GM21447 (cell line): Measurements from ENCODE around the gene INHBE.

Experiments used
- ATAC-seq: cut with Tn5 transposase; IDR thresholded peaks from one replicate; pipeline ENCODE4 v1.9.1; 2021; ENCODE audit not compliant: unreplicated experiment

The INHBE gene

DNA sequence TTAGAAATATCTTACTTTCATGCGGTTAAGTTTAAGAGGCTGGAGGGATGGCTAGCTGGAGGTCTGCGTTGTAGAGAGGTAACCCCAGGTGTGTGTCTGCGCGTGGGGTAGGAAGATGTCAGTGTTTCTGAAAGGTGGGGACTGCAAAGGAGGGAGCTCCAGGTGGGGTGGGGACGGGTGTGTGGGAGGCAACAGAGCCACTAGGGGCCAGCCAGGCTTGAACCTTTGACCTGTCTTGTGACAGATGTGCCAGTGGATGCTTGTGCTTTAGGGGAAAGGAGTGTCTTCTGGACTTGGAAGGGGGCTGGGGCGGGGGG, 5.3 kb downstream of the INHBE start:
- ATAC-seq = no peak

- ATAC-seq = no peak
Measured at GRCh38 chr12:57460841-57461275, 5.8 kb downstream of the INHBE start.

GRCh38 chr12:57461276-57461916, 6.3 kb downstream of the INHBE start:
- no peak for ATAC-seq

DNA sequence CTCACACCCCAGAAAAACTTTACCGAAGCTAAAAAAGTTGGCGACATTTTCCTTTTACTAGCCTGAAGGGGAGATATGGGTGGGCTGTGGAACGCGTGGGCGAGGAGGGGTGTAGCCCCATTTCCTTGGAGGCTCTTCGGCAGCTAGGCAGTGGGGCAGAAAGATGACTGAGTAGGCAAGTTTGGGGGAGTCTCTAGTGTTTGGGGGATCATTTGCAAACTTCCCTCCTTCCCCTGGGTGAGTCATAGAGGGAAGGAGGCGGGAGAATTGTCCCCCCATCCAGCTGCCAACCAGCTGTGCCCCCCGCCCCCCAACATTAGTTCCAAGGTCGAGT, 6.8 kb downstream of the INHBE start:
- no peak for ATAC-seq

DNA sequence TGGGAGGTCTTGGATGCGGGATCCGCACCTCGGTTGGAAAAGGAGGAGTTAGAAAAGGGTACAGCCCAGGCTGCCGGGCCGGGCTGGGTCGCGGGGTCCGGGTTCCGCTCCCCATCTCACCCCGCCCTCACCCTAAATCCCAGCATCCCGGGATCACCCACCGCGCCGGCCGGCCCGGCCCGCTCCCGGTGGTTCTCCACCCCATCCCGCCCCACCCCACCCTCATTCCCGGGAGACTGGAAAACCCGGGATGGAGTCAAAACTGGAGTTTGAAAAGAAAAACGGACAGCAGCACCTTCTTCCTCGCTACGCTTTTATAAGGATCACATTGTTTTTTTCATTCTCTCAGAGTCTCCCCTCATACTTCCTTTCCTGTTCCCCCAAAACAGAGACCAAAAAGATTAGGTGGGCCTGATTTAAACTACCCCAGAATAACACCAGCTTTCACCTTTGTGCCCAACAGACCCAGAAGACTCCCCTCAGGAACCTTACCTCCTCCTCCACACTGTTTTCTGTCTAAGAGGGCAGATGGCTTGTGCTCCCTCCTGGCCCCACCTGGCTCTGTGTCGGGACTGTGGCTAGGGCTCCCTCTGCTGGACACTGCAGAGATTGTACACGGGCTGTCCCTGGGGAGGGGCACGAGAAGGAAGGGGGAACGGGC, 7.3 kb downstream of the INHBE start:
- ATAC-seq = peak; percentile 64

- no peak for ATAC-seq
Measured at GRCh38 chr12:57462912-57463253, 7.8 kb downstream of the INHBE start.

- ATAC-seq = no peak
Measured at GRCh38 chr12:57464569-57464968, 9.5 kb downstream of the INHBE start.

DNA sequence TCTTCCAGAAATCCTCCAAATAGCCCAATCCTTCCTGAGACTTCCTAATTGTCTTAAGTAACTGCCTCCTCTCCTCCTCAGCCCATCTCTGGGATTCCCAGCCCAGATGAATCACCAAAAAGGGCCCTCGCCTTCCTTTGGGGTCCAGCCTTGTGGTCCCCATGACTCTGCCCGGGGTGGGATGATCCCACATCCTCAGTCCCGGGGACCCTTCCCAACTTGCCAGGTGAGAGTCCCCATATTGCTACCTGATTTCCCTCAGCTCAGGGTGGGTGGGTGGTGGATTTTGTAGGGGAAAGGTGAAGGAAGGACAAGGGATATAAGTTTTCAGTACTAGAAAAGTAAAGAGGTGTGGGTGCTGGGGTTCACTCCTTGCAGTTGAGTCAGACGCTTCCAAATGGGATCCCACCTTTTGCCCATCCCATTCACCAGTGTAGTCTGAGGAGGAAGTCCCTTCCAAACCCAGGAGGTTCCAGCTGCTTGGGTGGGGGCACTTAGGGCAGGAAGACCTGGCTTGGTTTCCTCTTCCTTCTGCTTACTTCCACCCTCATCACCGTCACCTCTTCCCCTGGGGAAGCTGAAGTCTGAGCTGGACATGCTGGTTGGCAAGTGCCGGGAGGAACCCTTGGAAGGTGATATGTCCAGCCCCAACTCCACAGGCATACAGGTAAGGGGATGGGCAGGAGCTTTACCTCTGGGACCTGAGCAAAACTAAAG, 10.1 kb downstream of the INHBE start:
- ATAC-seq = no peak

DNA sequence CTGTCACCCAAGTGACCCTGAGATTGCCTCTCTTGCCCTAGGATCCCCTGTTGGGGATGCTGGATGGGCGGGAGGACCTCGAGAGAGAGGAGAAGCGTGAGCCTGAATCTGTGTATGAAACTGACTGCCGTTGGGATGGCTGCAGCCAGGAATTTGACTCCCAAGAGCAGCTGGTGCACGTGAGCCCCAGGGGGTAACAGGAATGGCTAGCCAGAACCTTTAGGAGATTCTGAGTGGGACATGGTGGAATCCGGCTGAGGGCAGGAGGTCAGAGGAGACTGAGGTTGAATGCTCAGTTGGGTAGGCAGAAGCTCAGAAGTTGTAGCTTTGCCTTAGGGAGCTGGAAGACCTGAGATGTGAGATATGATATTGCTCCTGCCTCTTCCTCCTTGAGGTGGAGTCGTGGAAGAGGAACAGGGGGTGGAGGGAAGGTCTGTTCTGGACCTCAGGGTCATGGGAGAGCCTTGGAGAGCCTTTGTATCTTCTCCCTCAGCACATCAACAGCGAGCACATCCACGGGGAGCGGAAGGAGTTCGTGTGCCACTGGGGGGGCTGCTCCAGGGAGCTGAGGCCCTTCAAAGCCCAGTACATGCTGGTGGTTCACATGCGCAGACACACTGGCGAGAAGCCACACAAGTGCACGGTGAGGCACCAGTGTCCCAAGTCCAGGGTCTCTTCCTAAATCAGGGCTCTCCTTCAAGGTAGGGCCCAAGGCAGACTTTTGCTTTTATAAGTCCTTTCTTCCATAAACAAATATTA, 10.8 kb downstream of the INHBE start:
- no peak for ATAC-seq

DNA sequence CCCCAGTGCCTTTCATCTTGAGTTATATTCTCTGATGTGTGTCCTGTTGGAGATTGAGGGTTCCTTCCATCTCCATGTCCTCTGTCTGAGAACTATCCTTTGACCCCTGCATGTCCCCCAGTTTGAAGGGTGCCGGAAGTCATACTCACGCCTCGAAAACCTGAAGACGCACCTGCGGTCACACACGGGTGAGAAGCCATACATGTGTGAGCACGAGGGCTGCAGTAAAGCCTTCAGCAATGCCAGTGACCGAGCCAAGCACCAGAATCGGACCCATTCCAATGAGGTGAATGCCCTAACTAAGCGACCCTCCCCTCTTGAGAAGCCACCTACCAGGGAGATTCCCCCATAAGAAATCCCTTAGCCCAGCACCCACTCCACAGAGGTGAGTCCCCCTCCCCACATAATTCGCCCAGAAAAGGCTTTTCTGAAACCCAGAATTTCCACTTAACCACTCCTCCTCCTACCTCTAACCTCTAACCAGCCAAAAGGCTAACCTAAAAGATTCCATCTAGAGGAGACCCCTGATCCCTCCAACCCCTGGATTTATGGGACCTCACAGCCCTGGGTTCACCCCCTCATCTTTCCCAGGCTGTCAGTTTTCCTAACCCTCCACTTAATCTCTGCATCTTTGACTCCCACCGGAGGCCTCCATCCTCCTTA, 12.2 kb downstream of the INHBE start:
- no peak for ATAC-seq

DNA sequence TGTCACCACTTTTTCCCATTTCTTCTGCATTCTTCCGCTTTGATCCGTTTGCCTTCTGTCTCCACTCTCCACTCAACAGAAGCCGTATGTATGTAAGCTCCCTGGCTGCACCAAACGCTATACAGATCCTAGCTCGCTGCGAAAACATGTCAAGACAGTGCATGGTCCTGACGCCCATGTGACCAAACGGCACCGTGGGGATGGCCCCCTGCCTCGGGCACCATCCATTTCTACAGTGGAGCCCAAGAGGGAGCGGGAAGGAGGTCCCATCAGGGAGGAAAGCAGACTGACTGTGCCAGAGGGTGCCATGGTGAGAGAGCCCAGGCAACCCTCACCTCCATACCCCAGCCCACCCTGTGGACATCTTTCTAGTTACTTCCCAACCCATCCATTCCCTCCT, 12.8 kb downstream of the INHBE start:
- ATAC-seq = no peak

DNA sequence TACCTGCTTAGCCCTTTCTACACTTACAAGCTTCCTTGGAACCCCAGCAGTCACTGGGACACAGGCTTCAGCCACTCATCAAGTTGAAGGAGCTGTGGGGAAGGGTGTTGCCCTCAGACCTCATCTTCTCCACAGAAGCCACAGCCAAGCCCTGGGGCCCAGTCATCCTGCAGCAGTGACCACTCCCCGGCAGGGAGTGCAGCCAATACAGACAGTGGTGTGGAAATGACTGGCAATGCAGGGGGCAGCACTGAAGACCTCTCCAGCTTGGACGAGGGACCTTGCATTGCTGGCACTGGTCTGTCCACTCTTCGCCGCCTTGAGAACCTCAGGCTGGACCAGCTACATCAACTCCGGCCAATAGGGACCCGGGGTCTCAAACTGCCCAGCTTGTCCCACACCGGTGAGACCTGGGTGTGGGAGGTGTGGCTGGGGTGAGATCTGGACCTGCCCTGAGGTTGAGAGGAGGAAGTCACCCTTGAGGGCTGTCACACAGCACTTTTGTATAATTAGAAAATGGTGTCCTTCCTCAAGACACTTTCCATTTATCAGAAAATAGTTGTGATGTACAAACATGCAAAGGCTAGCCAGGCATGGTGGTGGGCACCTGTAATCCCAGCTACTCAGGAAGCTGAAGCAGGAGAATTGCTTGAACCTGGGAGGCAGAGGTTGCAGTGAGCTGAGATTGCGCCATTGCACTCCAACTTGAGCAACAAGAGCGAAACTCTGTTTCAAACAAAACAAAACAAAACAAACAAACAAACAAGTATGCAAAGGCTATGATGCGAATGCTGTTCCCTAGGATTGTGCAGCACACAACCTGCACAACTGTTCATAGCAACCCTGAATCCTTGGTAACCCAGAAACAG, 14.4 kb downstream of the INHBE start:
- no peak for ATAC-seq

DNA sequence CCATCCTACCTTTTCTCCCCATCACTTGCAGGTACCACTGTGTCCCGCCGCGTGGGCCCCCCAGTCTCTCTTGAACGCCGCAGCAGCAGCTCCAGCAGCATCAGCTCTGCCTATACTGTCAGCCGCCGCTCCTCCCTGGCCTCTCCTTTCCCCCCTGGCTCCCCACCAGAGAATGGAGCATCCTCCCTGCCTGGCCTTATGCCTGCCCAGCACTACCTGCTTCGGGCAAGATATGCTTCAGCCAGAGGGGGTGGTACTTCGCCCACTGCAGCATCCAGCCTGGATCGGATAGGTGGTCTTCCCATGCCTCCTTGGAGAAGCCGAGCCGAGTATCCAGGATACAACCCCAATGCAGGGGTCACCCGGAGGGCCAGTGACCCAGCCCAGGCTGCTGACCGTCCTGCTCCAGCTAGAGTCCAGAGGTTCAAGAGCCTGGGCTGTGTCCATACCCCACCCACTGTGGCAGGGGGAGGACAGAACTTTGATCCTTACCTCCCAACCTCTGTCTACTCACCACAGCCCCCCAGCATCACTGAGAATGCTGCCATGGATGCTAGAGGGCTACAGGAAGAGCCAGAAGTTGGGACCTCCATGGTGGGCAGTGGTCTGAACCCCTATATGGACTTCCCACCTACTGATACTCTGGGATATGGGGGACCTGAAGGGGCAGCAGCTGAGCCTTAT, 15.3 kb downstream of the INHBE start:
- ATAC-seq = no peak

DNA sequence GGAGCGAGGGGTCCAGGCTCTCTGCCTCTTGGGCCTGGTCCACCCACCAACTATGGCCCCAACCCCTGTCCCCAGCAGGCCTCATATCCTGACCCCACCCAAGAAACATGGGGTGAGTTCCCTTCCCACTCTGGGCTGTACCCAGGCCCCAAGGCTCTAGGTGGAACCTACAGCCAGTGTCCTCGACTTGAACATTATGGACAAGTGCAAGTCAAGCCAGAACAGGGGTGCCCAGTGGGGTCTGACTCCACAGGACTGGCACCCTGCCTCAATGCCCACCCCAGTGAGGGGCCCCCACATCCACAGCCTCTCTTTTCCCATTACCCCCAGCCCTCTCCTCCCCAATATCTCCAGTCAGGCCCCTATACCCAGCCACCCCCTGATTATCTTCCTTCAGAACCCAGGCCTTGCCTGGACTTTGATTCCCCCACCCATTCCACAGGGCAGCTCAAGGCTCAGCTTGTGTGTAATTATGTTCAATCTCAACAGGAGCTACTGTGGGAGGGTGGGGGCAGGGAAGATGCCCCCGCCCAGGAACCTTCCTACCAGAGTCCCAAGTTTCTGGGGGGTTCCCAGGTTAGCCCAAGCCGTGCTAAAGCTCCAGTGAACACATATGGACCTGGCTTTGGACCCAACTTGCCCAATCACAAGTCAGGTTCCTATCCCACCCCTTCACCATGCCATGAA, 16.0 kb downstream of the INHBE start:
- no peak for ATAC-seq

GRCh38 chr12:57471661-57472060, 16.6 kb downstream of the INHBE start:
- no peak for ATAC-seq

- no peak for ATAC-seq
Measured at GRCh38 chr12:57472391-57472790, 17.3 kb downstream of the INHBE start.

DNA sequence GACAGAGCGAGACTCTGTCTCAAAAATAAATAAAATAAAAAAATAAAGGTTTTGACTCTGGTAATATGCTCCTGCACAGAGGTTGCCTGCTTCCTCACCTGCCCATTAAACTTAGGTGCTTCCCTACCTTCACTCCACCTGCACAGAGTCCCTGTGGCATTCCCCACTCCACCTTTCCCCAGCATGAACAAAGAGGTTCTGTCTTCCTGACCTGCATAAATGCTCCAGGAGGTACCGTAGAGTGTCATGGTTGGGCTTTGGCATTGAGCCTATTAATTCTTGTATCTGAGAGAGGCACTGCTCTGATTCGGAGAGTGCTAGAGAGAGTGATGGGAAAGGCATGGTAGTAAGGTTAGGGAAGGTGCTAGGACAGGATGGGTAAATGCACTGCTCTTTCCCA, 18.3 kb downstream of the INHBE start:
- no peak for ATAC-seq

DNA sequence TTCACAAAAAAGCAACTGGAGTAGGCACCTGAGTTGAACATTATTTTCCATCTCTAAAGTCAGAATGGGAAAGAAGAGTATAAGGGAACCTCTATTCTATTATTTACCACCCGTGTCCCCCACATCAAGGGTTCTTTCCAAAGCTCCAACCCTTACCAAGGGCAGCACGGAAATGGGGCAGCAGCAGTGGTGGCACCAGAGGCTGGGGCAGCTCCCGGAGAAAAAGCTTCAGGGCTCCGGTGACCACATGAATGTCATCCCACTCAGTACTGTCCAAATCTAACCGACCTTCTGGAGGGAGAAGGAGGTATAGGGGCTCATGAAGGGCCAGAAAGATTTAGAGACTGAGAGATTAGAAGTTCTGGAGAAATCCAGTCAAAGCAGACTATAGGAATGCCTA, 18.8 kb downstream of the INHBE start:
- no peak for ATAC-seq

DNA sequence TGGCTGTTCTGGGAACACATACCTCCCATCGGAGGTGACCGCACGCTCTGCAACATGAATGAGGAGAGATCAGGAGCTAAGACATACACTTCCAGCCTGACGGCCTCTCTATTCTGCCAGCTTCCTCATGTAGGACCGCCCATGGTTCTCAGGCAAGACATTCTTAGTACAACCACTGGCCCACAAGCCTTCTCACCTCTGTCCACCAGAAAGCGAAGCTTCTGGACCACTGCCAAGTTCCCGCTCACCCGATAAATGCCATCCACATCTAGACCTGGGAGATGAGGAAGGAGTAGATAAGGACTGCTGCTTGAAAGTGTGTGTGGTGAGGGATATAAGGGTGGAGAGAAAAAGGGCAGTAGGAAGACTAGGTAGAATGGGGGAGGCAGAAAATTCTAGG, 19.3 kb downstream of the INHBE start:
- no peak for ATAC-seq
